ENCODE data around the gene GNB5. TPM values are rescaled to one million over a fixed set of nuclear protein-coding genes. Genes with fewer than 3 reads are reported as not detected.

GNB5 gene
- total and polyA plus RNA-seq, 2 of the 13 experiments (the other 11 are each of a cell fraction or from before 2014, with no cell fraction given): 13.7 to 14.4 TPM

- TF ChIP-seq, protein P1, sequence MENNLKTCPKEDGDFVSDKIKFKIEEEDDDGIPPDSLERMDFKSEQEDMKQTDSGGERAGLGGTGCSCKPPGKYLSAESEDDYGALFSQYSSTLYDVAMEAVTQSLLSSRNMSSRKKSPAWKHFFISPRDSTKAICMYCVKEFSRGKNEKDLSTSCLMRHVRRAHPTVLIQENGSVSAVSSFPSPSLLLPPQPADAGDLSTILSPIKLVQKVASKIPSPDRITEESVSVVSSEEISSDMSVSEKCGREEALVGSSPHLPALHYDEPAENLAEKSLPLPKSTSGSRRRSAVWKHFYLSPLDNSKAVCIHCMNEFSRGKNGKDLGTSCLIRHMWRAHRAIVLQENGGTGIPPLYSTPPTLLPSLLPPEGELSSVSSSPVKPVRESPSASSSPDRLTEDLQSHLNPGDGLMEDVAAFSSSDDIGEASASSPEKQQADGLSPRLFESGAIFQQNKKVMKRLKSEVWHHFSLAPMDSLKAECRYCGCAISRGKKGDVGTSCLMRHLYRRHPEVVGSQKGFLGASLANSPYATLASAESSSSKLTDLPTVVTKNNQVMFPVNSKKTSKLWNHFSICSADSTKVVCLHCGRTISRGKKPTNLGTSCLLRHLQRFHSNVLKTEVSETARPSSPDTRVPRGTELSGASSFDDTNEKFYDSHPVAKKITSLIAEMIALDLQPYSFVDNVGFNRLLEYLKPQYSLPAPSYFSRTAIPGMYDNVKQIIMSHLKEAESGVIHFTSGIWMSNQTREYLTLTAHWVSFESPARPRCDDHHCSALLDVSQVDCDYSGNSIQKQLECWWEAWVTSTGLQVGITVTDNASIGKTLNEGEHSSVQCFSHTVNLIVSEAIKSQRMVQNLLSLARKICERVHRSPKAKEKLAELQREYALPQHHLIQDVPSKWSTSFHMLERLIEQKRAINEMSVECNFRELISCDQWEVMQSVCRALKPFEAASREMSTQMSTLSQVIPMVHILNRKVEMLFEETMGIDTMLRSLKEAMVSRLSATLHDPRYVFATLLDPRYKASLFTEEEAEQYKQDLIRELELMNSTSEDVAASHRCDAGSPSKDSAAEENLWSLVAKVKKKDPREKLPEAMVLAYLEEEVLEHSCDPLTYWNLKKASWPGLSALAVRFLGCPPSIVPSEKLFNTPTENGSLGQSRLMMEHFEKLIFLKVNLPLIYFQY (CRISPR knock-in tag; IDR thresholded peaks at IDR 0.05; ENCODE audit: borderline replicate concordance): no peak
- TF ChIP-seq ZBTB4 (CRISPR knock-in tag; IDR thresholded peaks at IDR 0.05; ENCODE audit: borderline replicate concordance) (no peak), TEAD3 (CRISPR knock-in tag; optimal IDR thresholded peaks at IDR 0.05; ENCODE audit: borderline replicate concordance) (peak; percentile 76), KAT8 (CRISPR knock-in tag; IDR thresholded peaks at IDR 0.05) (peak; percentile 49; the same call in 1 of the 2 replicates), ZNF781 (CRISPR knock-in tag; IDR thresholded peaks at IDR 0.05; ENCODE audit: borderline replicate concordance, not compliant biosample characterization) (no peak), ZNF605 (CRISPR knock-in tag; IDR thresholded peaks at IDR 0.05) (0 out of 2 replicates have a peak, but pooled peaks have one; percentile 21), GLMP (CRISPR knock-in tag; IDR thresholded peaks at IDR 0.05; ENCODE audit: borderline replicate concordance) (no peak), ZNF7 (CRISPR knock-in tag; IDR thresholded peaks at IDR 0.05) (no peak), HMGA1 (CRISPR knock-in tag; conservative IDR thresholded peaks at IDR 0.05) (no peak), ZSCAN21 (CRISPR knock-in tag; IDR thresholded peaks at IDR 0.05; ENCODE audit: borderline replicate concordance) (0 out of 2 replicates have a peak, but pooled peaks have one; percentile 41), MEF2D (CRISPR knock-in tag; IDR thresholded peaks at IDR 0.05) (0 out of 2 replicates have a peak, but pooled peaks have one; percentile 16), RARA (CRISPR knock-in tag; IDR thresholded peaks at IDR 0.05) (0 out of 2 replicates have a peak, but pooled peaks have one; percentile 14), ERF (CRISPR knock-in tag; IDR thresholded peaks at IDR 0.05) (no peak), TAF15 (IDR thresholded peaks at IDR 0.05; ENCODE audit: low read depth, low read length, poor library complexity, severe bottlenecking) (no peak), ZNF572 (CRISPR knock-in tag; IDR thresholded peaks at IDR 0.05) (no peak), PHF20 (CRISPR knock-in tag; IDR thresholded peaks at IDR 0.05) (no peak)
- TF ChIP-seq, protein P2, sequence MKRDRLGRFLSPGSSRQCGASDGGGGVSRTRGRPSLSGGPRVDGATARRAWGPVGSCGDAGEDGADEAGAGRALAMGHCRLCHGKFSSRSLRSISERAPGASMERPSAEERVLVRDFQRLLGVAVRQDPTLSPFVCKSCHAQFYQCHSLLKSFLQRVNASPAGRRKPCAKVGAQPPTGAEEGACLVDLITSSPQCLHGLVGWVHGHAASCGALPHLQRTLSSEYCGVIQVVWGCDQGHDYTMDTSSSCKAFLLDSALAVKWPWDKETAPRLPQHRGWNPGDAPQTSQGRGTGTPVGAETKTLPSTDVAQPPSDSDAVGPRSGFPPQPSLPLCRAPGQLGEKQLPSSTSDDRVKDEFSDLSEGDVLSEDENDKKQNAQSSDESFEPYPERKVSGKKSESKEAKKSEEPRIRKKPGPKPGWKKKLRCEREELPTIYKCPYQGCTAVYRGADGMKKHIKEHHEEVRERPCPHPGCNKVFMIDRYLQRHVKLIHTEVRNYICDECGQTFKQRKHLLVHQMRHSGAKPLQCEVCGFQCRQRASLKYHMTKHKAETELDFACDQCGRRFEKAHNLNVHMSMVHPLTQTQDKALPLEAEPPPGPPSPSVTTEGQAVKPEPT (CRISPR knock-in tag; IDR thresholded peaks at IDR 0.05; ENCODE audit: low read depth): no peak
Observed at GRCh38 chr15:52137432-52138357, 53.5 kb downstream of the GNB5 start (continued).

Data from HepG2 (cell line).